ENCODE results near the gene ADAMTS2. TPM values are rescaled to one million over a fixed set of nuclear protein-coding genes. Genes with fewer than 3 reads are reported as not detected.
A peak's percentile ranks its signal among the peaks of the same experiment; 100 is the strongest.

The ADAMTS2 gene
- total and polyA plus RNA-seq, 2 donors from 2014 or later = 2.0 to 13.6 TPM

DNA sequence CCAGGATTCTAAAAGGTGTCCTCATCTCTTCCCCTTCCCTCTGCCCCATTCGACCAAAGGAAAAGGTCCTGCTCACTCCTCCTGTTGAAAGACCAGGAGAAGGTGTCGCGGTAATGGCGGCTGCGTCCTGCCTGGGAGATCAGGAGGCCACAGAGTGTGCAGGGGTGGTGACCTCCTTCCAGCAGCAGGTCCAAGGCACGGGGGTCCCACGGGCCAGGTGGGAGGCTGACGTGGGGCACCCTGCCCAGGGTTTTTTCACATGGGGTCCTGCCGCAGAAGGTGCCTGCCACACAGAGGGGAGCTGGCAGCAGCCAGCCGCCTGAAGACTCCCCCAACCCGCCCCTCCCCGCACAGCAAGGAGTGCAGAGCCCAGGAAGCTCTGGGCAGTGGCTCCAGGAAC, 22.2 kb upstream of the ADAMTS2 start:
- Histone ChIP-seq H3K9me3 (ENCODE audit: control insufficient read depth in 2 of 3, insufficient read depth in 1 of 3, low read length in 3 of 3) (no peaks in the 10 kb centered on the region), H3K27me3 (ENCODE audit: control insufficient read depth, insufficient read depth, low read length) (no peaks in the 10 kb centered on the region), H3K36me3 (ENCODE audit: control insufficient read depth in 2 of 3, insufficient read depth in 3 of 3, low read length in 3 of 3) (no peaks in the 10 kb centered on the region), H3K9ac (ENCODE audit: low read length in 3 of 3) (no peak overlapping the region), H3K4me3 (ENCODE audit: low read length in 3 of 3) (no peak overlapping the region), H3K4me1 (ENCODE audit: control insufficient read depth in 2 of 3, insufficient read depth in 2 of 3, low read depth in 1 of 3, low read length in 3 of 3) (no peaks in the 10 kb centered on the region), H3K27ac (ENCODE audit: low read depth in 2 of 2, low read length in 2 of 2) (no peak overlapping the region)
- intact Hi-C loops (cut with DNase I) = no loop called here
- TF ChIP-seq, protein P1, sequence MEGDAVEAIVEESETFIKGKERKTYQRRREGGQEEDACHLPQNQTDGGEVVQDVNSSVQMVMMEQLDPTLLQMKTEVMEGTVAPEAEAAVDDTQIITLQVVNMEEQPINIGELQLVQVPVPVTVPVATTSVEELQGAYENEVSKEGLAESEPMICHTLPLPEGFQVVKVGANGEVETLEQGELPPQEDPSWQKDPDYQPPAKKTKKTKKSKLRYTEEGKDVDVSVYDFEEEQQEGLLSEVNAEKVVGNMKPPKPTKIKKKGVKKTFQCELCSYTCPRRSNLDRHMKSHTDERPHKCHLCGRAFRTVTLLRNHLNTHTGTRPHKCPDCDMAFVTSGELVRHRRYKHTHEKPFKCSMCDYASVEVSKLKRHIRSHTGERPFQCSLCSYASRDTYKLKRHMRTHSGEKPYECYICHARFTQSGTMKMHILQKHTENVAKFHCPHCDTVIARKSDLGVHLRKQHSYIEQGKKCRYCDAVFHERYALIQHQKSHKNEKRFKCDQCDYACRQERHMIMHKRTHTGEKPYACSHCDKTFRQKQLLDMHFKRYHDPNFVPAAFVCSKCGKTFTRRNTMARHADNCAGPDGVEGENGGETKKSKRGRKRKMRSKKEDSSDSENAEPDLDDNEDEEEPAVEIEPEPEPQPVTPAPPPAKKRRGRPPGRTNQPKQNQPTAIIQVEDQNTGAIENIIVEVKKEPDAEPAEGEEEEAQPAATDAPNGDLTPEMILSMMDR (IDR thresholded peaks at IDR 0.05; ENCODE audit: borderline replicate concordance, extremely low read depth, insufficient read depth) = no peak
- DNase-seq (peak in 2 of 5 donors; percentile 22 to 57), FAIRE-seq (no peak)

GRCh38 chr5:179362355-179362754, 17.1 kb upstream of the ADAMTS2 start:
- H3K9me3 ChIP-seq (ENCODE audit: control insufficient read depth in 2 of 3, insufficient read depth in 1 of 3, low read length in 3 of 3) = no peaks in the 10 kb centered on the region
- H3K27ac ChIP-seq (ENCODE audit: low read depth in 2 of 2, low read length in 2 of 2) = no peak overlapping the region
- H3K4me3 ChIP-seq (ENCODE audit: low read length in 3 of 3) = no peak overlapping the region
- DNase-seq (no peak), FAIRE-seq (no peak)
- no peaks in the 10 kb centered on the region for H3K27me3 ChIP-seq (ENCODE audit: control insufficient read depth, insufficient read depth, low read length)
- H3K4me1 ChIP-seq (ENCODE audit: control insufficient read depth in 2 of 3, insufficient read depth in 2 of 3, low read depth in 1 of 3, low read length in 3 of 3) = no peaks in the 10 kb centered on the region
- H3K36me3 ChIP-seq (ENCODE audit: control insufficient read depth in 2 of 3, insufficient read depth in 3 of 3, low read length in 3 of 3) = no peaks in the 10 kb centered on the region
- intact Hi-C loops (cut with DNase I) = no loop called here
- TF ChIP-seq, protein P1 (IDR thresholded peaks at IDR 0.05; ENCODE audit: borderline replicate concordance, extremely low read depth, insufficient read depth) = no peak
- H3K9ac ChIP-seq (ENCODE audit: low read length in 3 of 3) = no peak overlapping the region

DNA sequence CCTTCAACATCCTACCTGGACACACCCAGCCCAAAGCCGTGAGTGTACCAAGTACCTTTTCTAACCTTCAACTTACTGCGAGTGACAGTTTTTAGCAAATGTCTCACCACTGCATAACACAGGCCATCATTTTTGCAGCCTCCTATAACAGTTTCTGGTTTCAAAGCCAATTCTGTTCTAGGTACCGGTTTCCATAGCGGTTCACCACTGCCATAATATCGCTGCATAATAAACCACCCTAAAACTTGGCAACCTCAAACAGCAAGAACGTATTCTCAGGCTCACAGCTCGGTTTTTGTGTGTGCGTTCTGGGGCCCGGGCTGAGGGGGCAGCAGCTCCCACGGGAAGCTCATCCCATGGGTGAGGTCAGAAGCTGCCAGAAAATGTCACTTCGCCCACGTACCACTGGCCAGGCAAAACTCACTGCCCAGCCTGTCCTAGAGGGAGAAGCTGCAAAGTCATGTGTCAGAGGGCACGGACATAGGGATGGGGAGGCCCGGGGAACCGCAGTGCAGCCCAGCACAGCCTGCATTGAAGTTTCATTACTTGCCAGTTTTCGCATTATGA, 15.9 kb upstream of the ADAMTS2 start:
- DNase-seq (no peak), FAIRE-seq (no peak)
- Histone ChIP-seq H3K9me3 (ENCODE audit: control insufficient read depth in 2 of 3, insufficient read depth in 1 of 3, low read length in 3 of 3) (no peaks in the 10 kb centered on the region), H3K36me3 (ENCODE audit: control insufficient read depth in 2 of 3, insufficient read depth in 3 of 3, low read length in 3 of 3) (no peaks in the 10 kb centered on the region), H3K9ac (ENCODE audit: low read length in 3 of 3) (no peak overlapping the region), H3K27me3 (ENCODE audit: control insufficient read depth, insufficient read depth, low read length) (no peaks in the 10 kb centered on the region), H3K27ac (ENCODE audit: low read depth in 2 of 2, low read length in 2 of 2) (no peak overlapping the region), H3K4me1 (ENCODE audit: control insufficient read depth in 2 of 3, insufficient read depth in 2 of 3, low read depth in 1 of 3, low read length in 3 of 3) (no peaks in the 10 kb centered on the region), H3K4me3 (ENCODE audit: low read length in 3 of 3) (no peak overlapping the region)
- TF ChIP-seq, protein P1 (IDR thresholded peaks at IDR 0.05; ENCODE audit: borderline replicate concordance, extremely low read depth, insufficient read depth) = no peak
- intact Hi-C loops (cut with DNase I) = no loop called here

GRCh38 chr5:179357031-179357430, 11.8 kb upstream of the ADAMTS2 start:
- intact Hi-C loops (cut with DNase I) = no loop called here
- TF ChIP-seq, protein P1 (IDR thresholded peaks at IDR 0.05; ENCODE audit: borderline replicate concordance, extremely low read depth, insufficient read depth) = no peak
- Histone ChIP-seq H3K9me3 (ENCODE audit: control insufficient read depth in 2 of 3, insufficient read depth in 1 of 3, low read length in 3 of 3) (no peaks in the 10 kb centered on the region), H3K27me3 (ENCODE audit: control insufficient read depth, insufficient read depth, low read length) (no peaks in the 10 kb centered on the region), H3K27ac (ENCODE audit: low read depth in 2 of 2, low read length in 2 of 2) (no peak overlapping the region), H3K36me3 (ENCODE audit: control insufficient read depth in 2 of 3, insufficient read depth in 3 of 3, low read length in 3 of 3) (no peaks in the 10 kb centered on the region), H3K4me1 (ENCODE audit: control insufficient read depth in 2 of 3, insufficient read depth in 2 of 3, low read depth in 1 of 3, low read length in 3 of 3) (no peaks in the 10 kb centered on the region), H3K4me3 (ENCODE audit: low read length in 3 of 3) (no peak overlapping the region), H3K9ac (ENCODE audit: low read length in 3 of 3) (no peak overlapping the region)
- FAIRE-seq (no peak), DNase-seq (no peak)

Measured in kidney (tissue), 14 donors.